NCI-H82 treated with DMSO at 0.1 percent for 48 hours (cell line): ENCODE data around the gene PSMG4.

Experiments used
- DNase-seq: peaks from one replicate; lab custom pipeline; 2025; ENCODE audit not compliant: unreplicated experiment; lab: John Stamatoyannopoulos, UW

PSMG4 gene, protein sequence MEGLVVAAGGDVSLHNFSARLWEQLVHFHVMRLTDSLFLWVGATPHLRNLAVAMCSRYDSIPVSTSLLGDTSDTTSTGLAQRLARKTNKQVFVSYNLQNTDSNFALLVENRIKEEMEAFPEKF

GRCh38 chr6:3258720-3259490, at the start of gene PSMG4:
TSS of gene PSMG4 (plus strand) at chr6:3258947. CDS start at chr6:3259023, 76 bp downstream.
- DNase-seq: peak; percentile 62

GRCh38 chr6:3209114-3210023, 49.4 kb upstream of the PSMG4 start:
- peak; percentile 81 for DNase-seq

GRCh38 chr6:3210024-3210610, 48.6 kb upstream of the PSMG4 start:
- DNase-seq: no peak

- DNase-seq: no peak
Observed at GRCh38 chr6:3211681-3212080, 47.1 kb upstream of the PSMG4 start.

DNA sequence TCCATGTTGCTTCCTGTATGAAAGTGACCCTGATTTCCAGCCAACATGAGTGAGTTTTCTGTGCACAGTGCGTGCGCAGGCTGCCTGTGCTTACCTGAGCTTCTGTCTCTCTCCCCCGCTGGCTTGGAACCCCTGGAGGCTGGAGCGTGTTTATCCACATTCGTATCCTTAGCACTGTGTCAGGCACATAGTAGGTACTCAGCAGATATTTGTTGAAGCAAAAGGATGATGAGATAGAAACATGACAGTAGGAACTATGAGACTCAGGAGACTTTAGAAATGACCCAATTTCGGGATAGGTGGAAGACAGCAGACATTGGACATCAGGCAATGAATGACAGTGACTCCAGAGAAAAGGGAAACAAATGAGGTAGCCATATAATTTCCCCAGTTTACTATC, 46.5 kb upstream of the PSMG4 start:
- DNase-seq: no peak

- no peak for DNase-seq
Observed at GRCh38 chr6:3213334-3213695, 45.4 kb upstream of the PSMG4 start.

GRCh38 chr6:3214898-3215297, 43.8 kb upstream of the PSMG4 start:
- no peak for DNase-seq

DNA sequence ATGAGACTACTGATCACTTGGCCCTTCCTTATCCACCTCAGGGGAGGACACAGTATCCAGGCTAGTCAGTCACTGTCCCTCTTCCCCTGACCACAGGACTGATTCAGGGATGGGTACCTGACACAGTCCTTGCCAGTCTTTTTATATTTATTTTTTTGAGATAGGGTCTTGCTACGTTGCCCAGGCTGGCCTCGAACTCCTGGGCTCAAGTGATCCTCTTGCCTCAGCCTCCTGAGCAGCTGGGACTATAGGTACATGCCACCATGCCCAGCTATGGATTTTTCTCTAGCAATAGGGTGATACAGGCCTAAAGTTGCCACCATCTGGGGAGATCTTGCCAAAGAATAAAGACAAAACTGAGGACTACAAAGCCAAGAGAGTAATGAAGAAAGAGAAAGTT, 41.5 kb upstream of the PSMG4 start:
- DNase-seq: no peak

GRCh38 chr6:3218266-3218665, 40.5 kb upstream of the PSMG4 start:
- no peak for DNase-seq

DNA sequence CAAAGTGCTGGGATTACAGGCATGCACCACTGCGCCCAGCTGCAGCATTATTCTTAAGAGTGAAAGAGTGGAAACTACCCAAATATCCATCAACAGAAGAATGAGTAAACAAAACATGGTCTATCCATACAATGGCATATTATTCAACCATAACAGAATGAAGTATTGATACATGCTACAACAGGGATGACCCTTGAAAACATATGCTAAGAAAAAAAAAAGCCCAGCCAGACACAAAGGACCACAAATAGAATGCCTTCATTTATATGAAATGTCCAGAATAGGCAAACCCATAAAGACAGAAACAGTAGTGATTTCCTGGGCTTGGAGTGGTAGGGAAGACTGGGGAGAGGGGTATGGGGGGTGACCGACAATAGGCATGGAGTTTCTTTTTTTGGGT, 38.4 kb upstream of the PSMG4 start:
- DNase-seq: no peak

GRCh38 chr6:3221578-3221977, 37.2 kb upstream of the PSMG4 start:
- DNase-seq: no peak

DNA sequence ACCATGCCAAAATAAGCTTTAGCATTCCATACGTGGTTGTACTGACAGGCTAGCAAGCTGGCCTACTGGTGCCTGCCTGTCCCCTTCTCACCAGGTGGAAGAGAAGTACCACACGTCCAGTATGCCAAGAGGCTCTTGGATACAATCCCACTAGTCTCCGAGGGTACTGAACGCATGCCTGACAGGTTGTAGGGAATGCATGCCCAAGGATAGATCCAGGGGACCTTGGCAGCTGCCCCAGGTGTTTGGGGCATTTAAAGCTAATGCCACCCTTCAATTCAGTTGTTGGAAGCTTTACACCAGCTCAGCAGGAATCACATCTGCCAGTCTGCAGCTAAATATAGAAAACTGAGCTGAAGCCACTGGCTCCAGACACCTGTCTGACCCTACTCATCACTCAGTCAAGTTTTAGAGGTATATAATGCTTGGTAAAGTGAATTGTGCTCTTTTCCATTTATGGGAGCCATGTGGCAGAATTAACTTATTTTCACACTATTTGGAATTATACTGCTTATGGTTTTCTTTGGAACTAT, 36.2 kb upstream of the PSMG4 start:
- DNase-seq: no peak

DNA sequence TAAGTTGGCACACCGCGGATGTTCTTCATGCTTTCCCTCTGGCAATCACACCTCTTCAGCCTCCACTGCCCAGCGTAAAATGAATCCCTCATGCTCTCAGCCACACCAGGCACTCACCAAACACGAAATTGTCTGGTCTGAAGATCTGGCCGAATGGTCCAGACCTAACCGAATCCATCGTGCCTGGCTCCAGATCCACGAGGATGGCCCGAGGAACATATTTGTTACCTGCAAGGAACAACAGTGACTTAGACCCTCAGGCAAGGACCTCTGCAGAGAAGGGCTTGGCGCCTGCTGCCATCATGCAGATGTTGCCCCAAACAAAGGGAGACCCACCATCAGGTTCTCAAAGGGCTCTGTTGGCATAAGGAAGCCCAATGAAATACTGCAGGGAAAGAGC, 32.7 kb upstream of the PSMG4 start:
- no peak for DNase-seq

- peak; percentile 42 for DNase-seq
Observed at GRCh38 chr6:3226481-3227362, 32.0 kb upstream of the PSMG4 start.

- peak; percentile 78 for DNase-seq
Observed at GRCh38 chr6:3227363-3228045, 31.2 kb upstream of the PSMG4 start, which contains the start of gene TUBB2B. TSS of gene TUBB2B (minus strand) at chr6:3227653. CDS start at chr6:3227543, 110 bp downstream.

GRCh38 chr6:3228046-3228671, 30.6 kb upstream of the PSMG4 start:
- DNase-seq: no peak

- peak; percentile 17 for DNase-seq
Observed at GRCh38 chr6:3228771-3229565, 29.8 kb upstream of the PSMG4 start.

- no peak for DNase-seq
Observed at GRCh38 chr6:3229566-3230178, 29.1 kb upstream of the PSMG4 start.
